ENCODE results near the gene OGG1. TPM values are rescaled to one million over a fixed set of nuclear protein-coding genes. Genes with fewer than 3 reads are reported as not detected.

OGG1 gene
- total and polyA plus RNA-seq, 2 donors = 16.6 to 20.7 TPM

DNA sequence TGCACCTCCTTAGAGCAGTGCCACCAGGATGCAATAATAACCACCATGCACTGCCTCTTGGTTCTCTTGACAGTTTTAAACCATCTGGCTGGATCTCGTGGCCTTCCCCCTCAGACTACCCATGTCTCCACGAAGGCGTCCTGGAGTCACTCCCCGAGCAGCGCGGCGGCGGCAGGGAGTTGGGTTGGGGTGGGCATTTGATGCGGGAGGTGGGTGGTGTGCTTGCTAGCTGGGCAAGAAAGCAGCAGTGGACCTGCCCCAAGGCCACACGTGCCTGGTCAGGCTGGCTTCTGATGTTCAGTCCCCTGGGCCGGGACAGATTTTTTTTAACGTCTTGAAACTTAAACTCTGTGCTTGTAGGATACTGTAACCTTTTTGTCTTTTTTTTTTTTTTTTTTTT is 56.4 kb downstream of the OGG1 start:
- peaks cover 53 to 60% of the 10 kb centered on the region in 2 donors for H3K36me3 ChIP-seq (ENCODE audit: control insufficient read depth in 2 of 2, insufficient read depth in 2 of 2, low read length in 1 of 2)
- WGBS = 98% methylated on average over 12 of the region's 12 CpGs

More for the DNA sequence above, 56.4 kb downstream of the OGG1 start:
- no peak for DNase-seq (ENCODE audit: low read depth in 6 of 9, low spot score in 9 of 9)
- peaks cover 0 to 2% of the 10 kb centered on the region in 2 donors for H3K27me3 ChIP-seq (ENCODE audit: control insufficient read depth in 2 of 2, insufficient read depth in 1 of 2, low read length in 1 of 2)
- no peak overlapping the region for H3K4me3 ChIP-seq (ENCODE audit: low read length in 2 of 2)
- H3K4me1 ChIP-seq (ENCODE audit: control insufficient read depth in 2 of 2, insufficient read depth in 2 of 2, low read length in 2 of 2) = peaks cover 2 to 20% of the 10 kb centered on the region in 2 donors
- no peak overlapping the region for H3K27ac ChIP-seq (ENCODE audit: low read depth in 1 of 2, low read length in 1 of 2)
- no peaks in the 10 kb centered on the region for H3K9me3 ChIP-seq (ENCODE audit: control insufficient read depth in 2 of 2, insufficient read depth in 1 of 2, low read length in 1 of 2)

Other genes with a start within 250 kb of the OGG1 start
- not detected for gene LHFPL4, start 196.1 kb upstream of the OGG1 start, total RNA-seq
- gene LHFPL4, start 196.1 kb upstream of the OGG1 start, polyA plus RNA-seq = 0.05 TPM
- gene MTMR14, start 100.4 kb upstream of the OGG1 start, total RNA-seq = 35.2 TPM
- 35.3 TPM for gene MTMR14, start 100.4 kb upstream of the OGG1 start, polyA plus RNA-seq
- gene CPNE9, start 46.1 kb upstream of the OGG1 start, total RNA-seq = 0.14 TPM
- gene CPNE9, start 46.1 kb upstream of the OGG1 start, polyA plus RNA-seq = 0.27 TPM
- 19.1 TPM for gene BRPF1, start 18.2 kb upstream of the OGG1 start, total RNA-seq
- 11.9 TPM for gene BRPF1, start 18.2 kb upstream of the OGG1 start, polyA plus RNA-seq
- 9.2 TPM for gene CAMK1, start 20.0 kb downstream of the OGG1 start, total RNA-seq
- 11.9 TPM for gene CAMK1, start 20.0 kb downstream of the OGG1 start, polyA plus RNA-seq
- gene TADA3, start 42.5 kb downstream of the OGG1 start, total RNA-seq = 43.6 TPM
- gene TADA3, start 42.5 kb downstream of the OGG1 start, polyA plus RNA-seq = 47.6 TPM
- gene ARPC4, start 43.1 kb downstream of the OGG1 start, total RNA-seq = 187 TPM
- 106 TPM for gene ARPC4, start 43.1 kb downstream of the OGG1 start, polyA plus RNA-seq
- 10.4 TPM for gene TTLL3, start 60.3 kb downstream of the OGG1 start, total RNA-seq
- 84.0 TPM for gene TTLL3, start 60.3 kb downstream of the OGG1 start, polyA plus RNA-seq
- gene RPUSD3, start 94.1 kb downstream of the OGG1 start, total RNA-seq = 25.0 TPM
- 25.5 TPM for gene RPUSD3, start 94.1 kb downstream of the OGG1 start, polyA plus RNA-seq
- 0.14 TPM for gene CIDEC, start 130.3 kb downstream of the OGG1 start, total RNA-seq
- 0.91 TPM for gene CIDEC, start 130.3 kb downstream of the OGG1 start, polyA plus RNA-seq
- 24.2 TPM for gene JAGN1, start 140.7 kb downstream of the OGG1 start, total RNA-seq
- 37.5 TPM for gene JAGN1, start 140.7 kb downstream of the OGG1 start, polyA plus RNA-seq
- 5.9 TPM for gene IL17RE, start 152.9 kb downstream of the OGG1 start, total RNA-seq
- gene IL17RE, start 152.9 kb downstream of the OGG1 start, polyA plus RNA-seq = 3.6 TPM
- 5.7 TPM for gene IL17RC, start 167.1 kb downstream of the OGG1 start, total RNA-seq
- 17.5 TPM for gene IL17RC, start 167.1 kb downstream of the OGG1 start, polyA plus RNA-seq
- 19.9 TPM for gene CRELD1, start 183.9 kb downstream of the OGG1 start, total RNA-seq
- gene CRELD1, start 183.9 kb downstream of the OGG1 start, polyA plus RNA-seq = 36.4 TPM
- gene PRRT3, start 202.5 kb downstream of the OGG1 start, total RNA-seq = 1.4 TPM
- gene PRRT3, start 202.5 kb downstream of the OGG1 start, polyA plus RNA-seq = 1.6 TPM
- 39.3 TPM for gene EMC3, start 236.9 kb downstream of the OGG1 start, total RNA-seq
- gene EMC3, start 236.9 kb downstream of the OGG1 start, polyA plus RNA-seq = 35.2 TPM